Measurements from ENCODE around the gene EIF4E3. TPM values are rescaled to one million over a fixed set of nuclear protein-coding genes. Genes with fewer than 3 reads are reported as not detected.

The EIF4E3 gene
- total and polyA plus RNA-seq, 2 donors (not counting 1 experiment from before 2014, with no cell fraction given), result 1.8 to 12.8 TPM

DNA sequence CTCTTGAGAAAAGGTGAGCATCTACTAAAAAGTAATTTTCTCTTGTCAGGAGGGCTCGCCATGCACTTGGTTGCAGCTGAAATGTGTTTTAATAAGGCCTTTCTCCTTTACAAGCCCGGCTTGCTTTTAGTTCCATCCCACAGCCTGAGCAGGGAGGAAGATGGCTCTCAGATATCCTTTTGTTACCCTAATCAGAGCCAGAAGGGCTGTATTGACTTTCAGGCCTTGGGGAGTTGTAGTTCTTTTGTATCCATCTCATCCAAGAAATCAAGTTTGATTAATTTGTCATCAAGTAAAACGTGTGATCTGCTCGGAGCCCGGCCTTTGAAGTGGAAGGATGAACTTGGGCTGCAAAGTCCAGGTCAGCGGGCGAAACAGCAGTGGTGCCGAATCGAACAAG lies 52.9 kb downstream of the EIF4E3 start:
- Histone ChIP-seq H4K20me1 (ENCODE audit: control insufficient read depth, extremely low read depth, insufficient read depth, low read length) (no peaks in the 10 kb centered on the region), H3K4me3 (replicated peaks in 1 of 4; ENCODE audit: control extremely low read depth in 1 of 4, insufficient read depth in 1 of 4, low read depth in 3 of 4, low read length in 4 of 4) (no peak overlapping the region), H3K9ac (ENCODE audit: insufficient read depth, low read length) (no peak overlapping the region), H3K36me3 (ENCODE audit: control insufficient read depth, insufficient read depth, low read length) (no peaks in the 10 kb centered on the region), H2AFZ (ENCODE audit: low read length) (no peak overlapping the region), H3K9me3 (ENCODE audit: control insufficient read depth, insufficient read depth, low read depth, low read length) (no peaks in the 10 kb centered on the region), H3K79me2 (ENCODE audit: control insufficient read depth, insufficient read depth, low read length) (no peaks in the 10 kb centered on the region), H3K4me2 (ENCODE audit: extremely low read depth, insufficient read depth, low read length) (no peak overlapping the region), H3K27ac (ENCODE audit: insufficient read depth, low read length) (no peak overlapping the region), H3K4me1 (ENCODE audit: control insufficient read depth, extremely low read depth, insufficient read depth, low read length) (no peaks in the 10 kb centered on the region), H3K27me3 (ENCODE audit: control insufficient read depth, insufficient read depth, low read length) (no peaks in the 10 kb centered on the region)
- TF ChIP-seq EZH2 (IDR thresholded peaks at IDR 0.05; ENCODE audit: low read length, missing control alignments), result no peak
- TF ChIP-seq, protein P1, sequence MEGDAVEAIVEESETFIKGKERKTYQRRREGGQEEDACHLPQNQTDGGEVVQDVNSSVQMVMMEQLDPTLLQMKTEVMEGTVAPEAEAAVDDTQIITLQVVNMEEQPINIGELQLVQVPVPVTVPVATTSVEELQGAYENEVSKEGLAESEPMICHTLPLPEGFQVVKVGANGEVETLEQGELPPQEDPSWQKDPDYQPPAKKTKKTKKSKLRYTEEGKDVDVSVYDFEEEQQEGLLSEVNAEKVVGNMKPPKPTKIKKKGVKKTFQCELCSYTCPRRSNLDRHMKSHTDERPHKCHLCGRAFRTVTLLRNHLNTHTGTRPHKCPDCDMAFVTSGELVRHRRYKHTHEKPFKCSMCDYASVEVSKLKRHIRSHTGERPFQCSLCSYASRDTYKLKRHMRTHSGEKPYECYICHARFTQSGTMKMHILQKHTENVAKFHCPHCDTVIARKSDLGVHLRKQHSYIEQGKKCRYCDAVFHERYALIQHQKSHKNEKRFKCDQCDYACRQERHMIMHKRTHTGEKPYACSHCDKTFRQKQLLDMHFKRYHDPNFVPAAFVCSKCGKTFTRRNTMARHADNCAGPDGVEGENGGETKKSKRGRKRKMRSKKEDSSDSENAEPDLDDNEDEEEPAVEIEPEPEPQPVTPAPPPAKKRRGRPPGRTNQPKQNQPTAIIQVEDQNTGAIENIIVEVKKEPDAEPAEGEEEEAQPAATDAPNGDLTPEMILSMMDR (conservative IDR thresholded peaks at IDR 0.05 in 1 of 2, IDR thresholded peaks at IDR 0.05 in 1 of 2; ENCODE audit: low read depth in 1 of 2, low read length in 2 of 2), result no peak
- DNase-seq (ENCODE audit: low read depth in 2 of 2), result no peak

DNA sequence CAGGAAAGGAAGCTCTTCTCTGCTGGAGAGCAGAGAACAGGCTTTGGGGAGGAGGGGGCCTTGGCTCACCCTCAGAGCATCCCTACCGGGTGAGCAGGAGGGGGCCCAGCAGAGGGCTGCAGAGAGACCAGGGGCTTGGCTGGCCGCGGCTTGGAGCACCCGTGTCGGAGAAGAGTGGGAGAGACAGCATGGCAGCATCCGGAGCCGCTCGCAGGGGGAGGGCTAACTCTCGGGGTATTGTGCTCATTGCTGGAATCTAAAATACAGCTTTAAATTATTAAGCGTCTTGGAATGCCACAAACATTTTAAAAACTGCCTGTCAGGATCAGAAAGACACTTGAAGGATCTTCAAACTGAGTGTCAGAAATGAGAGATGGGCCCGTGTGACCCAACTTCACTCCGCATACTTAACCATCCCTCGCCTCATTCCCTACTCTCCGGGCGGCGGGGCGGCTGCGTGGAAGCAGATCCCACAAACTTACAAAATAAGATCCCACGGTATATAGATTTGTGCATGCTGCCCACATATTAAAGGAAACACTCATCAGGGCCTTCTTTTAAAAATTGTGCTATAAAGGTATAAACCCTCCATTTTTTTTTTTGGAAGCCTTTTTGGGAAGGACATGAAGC lies 53.9 kb downstream of the EIF4E3 start:
- Histone ChIP-seq H3K79me2 (ENCODE audit: control insufficient read depth, insufficient read depth, low read length) (no peaks in the 10 kb centered on the region), H3K4me3 (replicated peaks in 1 of 4; ENCODE audit: control extremely low read depth in 1 of 4, insufficient read depth in 1 of 4, low read depth in 3 of 4, low read length in 4 of 4) (no peak overlapping the region), H4K20me1 (ENCODE audit: control insufficient read depth, extremely low read depth, insufficient read depth, low read length) (no peaks in the 10 kb centered on the region), H2AFZ (ENCODE audit: low read length) (no peak overlapping the region), H3K27me3 (ENCODE audit: control insufficient read depth, insufficient read depth, low read length) (no peaks in the 10 kb centered on the region), H3K36me3 (ENCODE audit: control insufficient read depth, insufficient read depth, low read length) (no peaks in the 10 kb centered on the region), H3K27ac (ENCODE audit: insufficient read depth, low read length) (no peak overlapping the region), H3K9me3 (ENCODE audit: control insufficient read depth, insufficient read depth, low read depth, low read length) (no peaks in the 10 kb centered on the region), H3K9ac (ENCODE audit: insufficient read depth, low read length) (no peak overlapping the region), H3K4me2 (ENCODE audit: extremely low read depth, insufficient read depth, low read length) (no peak overlapping the region), H3K4me1 (ENCODE audit: control insufficient read depth, extremely low read depth, insufficient read depth, low read length) (no peaks in the 10 kb centered on the region)
- no peak for TF ChIP-seq EZH2 (IDR thresholded peaks at IDR 0.05; ENCODE audit: low read length, missing control alignments)
- TF ChIP-seq, protein P1 (conservative IDR thresholded peaks at IDR 0.05 in 1 of 2, IDR thresholded peaks at IDR 0.05 in 1 of 2; ENCODE audit: low read depth in 1 of 2, low read length in 2 of 2), result no peak
- no peak for DNase-seq (ENCODE audit: low read depth in 2 of 2)

DNA sequence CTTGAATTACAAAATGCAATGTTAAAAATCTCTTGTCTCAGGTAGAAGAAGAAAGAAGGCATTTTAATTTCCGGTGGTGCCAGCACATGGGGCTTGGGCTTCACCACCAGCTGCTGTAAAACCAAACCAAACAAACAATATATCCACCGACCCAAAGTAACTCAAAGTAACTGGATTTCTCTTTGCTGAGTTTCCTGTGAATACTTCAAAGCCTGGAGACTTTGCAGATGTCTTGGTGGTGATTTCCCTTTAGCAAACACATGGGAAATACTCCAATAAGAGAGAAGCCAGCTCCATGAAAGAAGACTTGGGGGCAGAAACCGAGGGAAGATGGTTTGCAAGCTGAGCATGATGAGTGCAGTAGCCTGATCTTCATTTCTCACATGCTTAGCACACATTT lies 62.6 kb downstream of the EIF4E3 start:
- no peak overlapping the region for H3K9ac ChIP-seq (ENCODE audit: insufficient read depth, low read length)
- no peak overlapping the region for H3K4me3 ChIP-seq (replicated peaks in 1 of 4; ENCODE audit: control extremely low read depth in 1 of 4, insufficient read depth in 1 of 4, low read depth in 3 of 4, low read length in 4 of 4)
- H3K79me2 ChIP-seq (ENCODE audit: control insufficient read depth, insufficient read depth, low read length), result no peaks in the 10 kb centered on the region
- H3K27me3 ChIP-seq (ENCODE audit: control insufficient read depth, insufficient read depth, low read length), result peaks cover 2% of the 10 kb centered on the region
- DNase-seq (ENCODE audit: low read depth in 2 of 2), result no peak
- no peak overlapping the region for H3K27ac ChIP-seq (ENCODE audit: insufficient read depth, low read length)
- no peak overlapping the region for H2AFZ ChIP-seq (ENCODE audit: low read length)
- TF ChIP-seq, protein P1 (conservative IDR thresholded peaks at IDR 0.05 in 1 of 2, IDR thresholded peaks at IDR 0.05 in 1 of 2; ENCODE audit: low read depth in 1 of 2, low read length in 2 of 2), result no peak
- no peak for TF ChIP-seq EZH2 (IDR thresholded peaks at IDR 0.05; ENCODE audit: low read length, missing control alignments)
- H4K20me1 ChIP-seq (ENCODE audit: control insufficient read depth, extremely low read depth, insufficient read depth, low read length), result no peaks in the 10 kb centered on the region
- H3K9me3 ChIP-seq (ENCODE audit: control insufficient read depth, insufficient read depth, low read depth, low read length), result no peaks in the 10 kb centered on the region
- no peaks in the 10 kb centered on the region for H3K36me3 ChIP-seq (ENCODE audit: control insufficient read depth, insufficient read depth, low read length)
- no peaks in the 10 kb centered on the region for H3K4me1 ChIP-seq (ENCODE audit: control insufficient read depth, extremely low read depth, insufficient read depth, low read length)
- no peak overlapping the region for H3K4me2 ChIP-seq (ENCODE audit: extremely low read depth, insufficient read depth, low read length)
